Endodermal cell (in vitro differentiated cells): Measurements from ENCODE around the gene SLAMF7. TPM values are rescaled to one million over a fixed set of nuclear protein-coding genes. Genes with fewer than 3 reads are reported as not detected.

Source experiments
- DNase-seq: peaks from one replicate; pipeline ENCODE4 v3.0.0-alpha.2; 2017
- H3K27ac ChIP-seq: 2 replicates; pipeline ENCODE4 v1.5.1; 2013; ENCODE audit warnings: mild to moderate bottlenecking, low read depth, low read length, moderate library complexity
- H3K27me3 ChIP-seq: 2 replicates; pipeline ENCODE4 v1.6.1; 2013; ENCODE audit warnings: mild to moderate bottlenecking, low read length, moderate library complexity; ENCODE audit not compliant: insufficient read depth, control insufficient read depth, poor library complexity, severe bottlenecking
- H3K36me3 ChIP-seq: 2 replicates; pipeline ENCODE4 v1.7.0; 2013; ENCODE audit warnings: mild to moderate bottlenecking, low read length, moderate library complexity; ENCODE audit not compliant: control insufficient read depth, insufficient read depth
- H3K4me1 ChIP-seq: one replicate; pipeline ENCODE4 v1.7.0; 2013; ENCODE audit warnings: low read length; ENCODE audit not compliant: control insufficient read depth, insufficient read depth
- H3K4me3 ChIP-seq: 2 replicates; pipeline ENCODE4 v1.5.1; 2013; ENCODE audit warnings: mild to moderate bottlenecking, low read length, moderate library complexity
- H3K9ac ChIP-seq: 2 replicates; pipeline ENCODE4 v1.6.1; 2013; ENCODE audit warnings: mild to moderate bottlenecking, low read length, moderate library complexity; ENCODE audit not compliant: poor library complexity, severe bottlenecking; ENCODE audit errors: extremely low read depth
- H3K9me3 ChIP-seq: 2 replicates; pipeline ENCODE4 v1.6.1; 2013; ENCODE audit warnings: mild to moderate bottlenecking, low read length, moderate library complexity; ENCODE audit not compliant: control insufficient read depth
- H3K27ac Mint-ChIP-seq: 2 replicates; pipeline ENCODE4 v1.8.0; 2020; ENCODE audit warnings: mixed read lengths
- H3K27me3 Mint-ChIP-seq: 2 replicates; pipeline ENCODE4 v1.8.0; 2021; ENCODE audit warnings: mild to moderate bottlenecking, mixed read lengths; ENCODE audit not compliant: insufficient read depth
- H3K36me3 Mint-ChIP-seq: 2 replicates; pipeline ENCODE4 v1.8.0; 2020; ENCODE audit warnings: low read depth, mixed read lengths
- H3K4me1 Mint-ChIP-seq: 2 replicates; pipeline ENCODE4 v1.8.0; 2020; ENCODE audit warnings: mixed read lengths
- H3K4me3 Mint-ChIP-seq: 2 replicates; pipeline ENCODE4 v1.8.0; 2020; ENCODE audit warnings: mild to moderate bottlenecking, moderate library complexity, mixed read lengths
- H3K9me3 Mint-ChIP-seq: 2 replicates; pipeline ENCODE4 v1.8.0; 2020; ENCODE audit warnings: mild to moderate bottlenecking, mixed read lengths
- WGBS, 2 experiments: methylation state at CpG; one replicate each; pipeline versions ENCODE4 v1.1.5 to v1.1.7; 2013; ENCODE audit warnings: missing lambda C conversion rate in 2 of 2, mixed read lengths in 1 of 2; ENCODE audit not compliant: insufficient coverage in 1 of 2, insufficient read length in 1 of 2; 5-methylcytosine and 5-hydroxymethylcytosine counted together
- total RNA-seq, 2 donors: library from RNA; stranded (reverse); fragmentation: NEBNext Ultra II Directional in 1 of 2; extraction: Animal tissue kit (Norgen Biotek cat#: 25700) in 1 of 2; gene quantifications; 2 replicates in 1 of 2; 3 replicates in 1 of 2; pipeline ENCODE4 v1.2.1, GENCODE V29; 2021
- TF ChIP-seq, protein P1 (sequence below): fragments of 200-600 bp; sonication (generic); conservative IDR thresholded peaks from 2 replicates; pipeline ENCODE4 v1.5.0; 2021; ENCODE audit warnings: antibody characterized with exemption, mild to moderate bottlenecking

SLAMF7 gene
- total RNA-seq, 2 donors from 2014 or later = not detected

- no peak for DNase-seq
- H3K27me3 ChIP-seq = no peaks in the 10 kb centered on the region
- H3K27ac ChIP-seq = no peak overlapping the region
- H3K9ac ChIP-seq = no peak overlapping the region
- H3K36me3 ChIP-seq = no peaks in the 10 kb centered on the region
- no peaks in the 10 kb centered on the region for H3K4me1 Mint-ChIP-seq
- H3K9me3 ChIP-seq = peaks cover 14% of the 10 kb centered on the region
- no peak overlapping the region for H3K27ac Mint-ChIP-seq
- TF ChIP-seq, protein P1, sequence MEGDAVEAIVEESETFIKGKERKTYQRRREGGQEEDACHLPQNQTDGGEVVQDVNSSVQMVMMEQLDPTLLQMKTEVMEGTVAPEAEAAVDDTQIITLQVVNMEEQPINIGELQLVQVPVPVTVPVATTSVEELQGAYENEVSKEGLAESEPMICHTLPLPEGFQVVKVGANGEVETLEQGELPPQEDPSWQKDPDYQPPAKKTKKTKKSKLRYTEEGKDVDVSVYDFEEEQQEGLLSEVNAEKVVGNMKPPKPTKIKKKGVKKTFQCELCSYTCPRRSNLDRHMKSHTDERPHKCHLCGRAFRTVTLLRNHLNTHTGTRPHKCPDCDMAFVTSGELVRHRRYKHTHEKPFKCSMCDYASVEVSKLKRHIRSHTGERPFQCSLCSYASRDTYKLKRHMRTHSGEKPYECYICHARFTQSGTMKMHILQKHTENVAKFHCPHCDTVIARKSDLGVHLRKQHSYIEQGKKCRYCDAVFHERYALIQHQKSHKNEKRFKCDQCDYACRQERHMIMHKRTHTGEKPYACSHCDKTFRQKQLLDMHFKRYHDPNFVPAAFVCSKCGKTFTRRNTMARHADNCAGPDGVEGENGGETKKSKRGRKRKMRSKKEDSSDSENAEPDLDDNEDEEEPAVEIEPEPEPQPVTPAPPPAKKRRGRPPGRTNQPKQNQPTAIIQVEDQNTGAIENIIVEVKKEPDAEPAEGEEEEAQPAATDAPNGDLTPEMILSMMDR = no peak
- peaks cover 10% of the 10 kb centered on the region for H3K9me3 Mint-ChIP-seq
- no peaks in the 10 kb centered on the region for H3K27me3 Mint-ChIP-seq
- no peak overlapping the region for H3K4me3 ChIP-seq
- H3K4me1 ChIP-seq = no peaks in the 10 kb centered on the region
- no peaks in the 10 kb centered on the region for H3K36me3 Mint-ChIP-seq
- no peak overlapping the region for H3K4me3 Mint-ChIP-seq
- WGBS, 2 experiments = 91 to 94% methylated on average over 9 to 10 of the region's 10 CpGs
These were observed 16.3 kb upstream of the SLAMF7 start for GRCh38 chr1:160722726-160723125.

DNA sequence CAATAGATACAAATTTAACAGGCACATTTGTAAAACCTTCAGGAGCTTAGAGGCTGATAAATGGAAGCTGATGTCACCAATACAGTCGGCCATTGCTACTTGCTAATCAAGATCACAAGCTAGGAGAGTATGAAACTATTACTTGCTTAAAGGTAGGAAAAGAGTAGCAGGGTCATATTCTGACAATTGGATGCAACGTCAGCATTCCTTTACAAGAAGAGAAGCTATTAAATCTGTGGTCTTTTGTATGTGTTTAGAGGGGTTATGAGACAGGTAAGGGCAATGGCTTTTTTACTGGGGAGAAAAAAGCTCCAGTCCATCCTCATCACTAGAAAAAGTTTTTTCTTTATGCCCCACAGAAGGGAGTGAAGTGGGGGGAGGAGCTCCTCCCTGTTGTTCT, 15.7 kb upstream of the SLAMF7 start:
- H3K4me1 ChIP-seq = no peaks in the 10 kb centered on the region
- no peaks in the 10 kb centered on the region for H3K27me3 Mint-ChIP-seq
- no peaks in the 10 kb centered on the region for H3K36me3 ChIP-seq
- H3K27me3 ChIP-seq = no peaks in the 10 kb centered on the region
- peaks cover 14% of the 10 kb centered on the region for H3K9me3 ChIP-seq
- no peak overlapping the region for H3K4me3 ChIP-seq
- H3K9me3 Mint-ChIP-seq = peaks cover 10% of the 10 kb centered on the region
- TF ChIP-seq, protein P1 = no peak
- H3K36me3 Mint-ChIP-seq = no peaks in the 10 kb centered on the region
- H3K27ac ChIP-seq = no peak overlapping the region
- 92 to 100% methylated on average over 2 of the region's 2 CpGs for WGBS, 2 experiments
- DNase-seq = no peak
- H3K4me1 Mint-ChIP-seq = no peaks in the 10 kb centered on the region
- H3K9ac ChIP-seq = no peak overlapping the region
- no peak overlapping the region for H3K27ac Mint-ChIP-seq
- H3K4me3 Mint-ChIP-seq = no peak overlapping the region

- Mint-ChIP-seq H3K36me3 (no peaks in the 10 kb centered on the region), H3K27me3 (no peaks in the 10 kb centered on the region), H3K4me3 (no peak overlapping the region), H3K27ac (no peak overlapping the region), H3K4me1 (no peaks in the 10 kb centered on the region), H3K9me3 (peaks cover 10% of the 10 kb centered on the region)
- H3K27me3 ChIP-seq = no peaks in the 10 kb centered on the region
- no peak overlapping the region for H3K27ac ChIP-seq
- no peak for DNase-seq
- WGBS, 2 experiments = 88 to 90% methylated on average over 9 to 11 of the region's 11 CpGs
- no peaks in the 10 kb centered on the region for H3K36me3 ChIP-seq
- peaks cover 14% of the 10 kb centered on the region for H3K9me3 ChIP-seq
- H3K4me1 ChIP-seq = no peaks in the 10 kb centered on the region
- TF ChIP-seq, protein P1 = peak; percentile 28
- H3K9ac ChIP-seq = no peak overlapping the region
- H3K4me3 ChIP-seq = no peak overlapping the region
These were observed 14.4 kb upstream of the SLAMF7 start for GRCh38 chr1:160724465-160725242.
